Activated B cell treated with CpG ODN at 0.5 μM for 24 hours (primary cell): ENCODE results near the gene ZNF536. TPM values are rescaled to one million over a fixed set of nuclear protein-coding genes. Genes with fewer than 3 reads are reported as not detected.

ENCODE experiments used
- ATAC-seq: fragments of 200-7000 bp; cut with Tn5 transposase; one replicate; pipeline ENCODE4 v1.10.0; 2021; ENCODE audit warnings: low read depth, mild to moderate bottlenecking, moderate library complexity
- CTCF ChIA-PET: fragments of 350-600 bp; sonication (Branson Sonifier 250); formaldehyde crosslinking; loops from one replicate; lab custom pipeline; 2021; ENCODE audit warnings: antibody characterized with exemption; lab: Charles Lee
- POLR2A ChIA-PET: fragments of 350-600 bp; sonication (Branson Sonifier 250); formaldehyde crosslinking; loops from one replicate; lab custom pipeline; 2021; ENCODE audit warnings: antibody characterized with exemption; lab: Charles Lee
- DNase-seq: peaks from one replicate; pipeline ENCODE4 v3.0.0; 2022
- H3K27ac Mint-ChIP-seq: one replicate; pipeline ENCODE4 v1.8.0; 2020; ENCODE audit warnings: mixed read lengths
- H3K27me3 Mint-ChIP-seq: one replicate; pipeline ENCODE4 v1.8.0; 2021; ENCODE audit warnings: mixed read lengths
- H3K36me3 Mint-ChIP-seq: one replicate; pipeline ENCODE4 v1.8.0; 2021; ENCODE audit warnings: low read depth, mixed read lengths
- H3K4me1 Mint-ChIP-seq: one replicate; pipeline ENCODE4 v1.8.0; 2021; ENCODE audit warnings: mixed read lengths
- H3K4me3 Mint-ChIP-seq: one replicate; pipeline ENCODE4 v1.8.0; 2020; ENCODE audit warnings: mild to moderate bottlenecking, mixed read lengths
- H3K9me3 Mint-ChIP-seq: one replicate; pipeline ENCODE4 v1.8.0; 2020; ENCODE audit warnings: mixed read lengths
- intact Hi-C: fragments of 100-400 bp; cut with micrococcal nuclease; formaldehyde crosslinking; loops from one replicate; pipeline ENCODE4 v1.15.1; 2024
- total RNA-seq: library from RNA; stranded (reverse); gene quantifications from 2 replicates; pipeline ENCODE4 v1.2.3, GENCODE V29; 2022
- TF ChIP-seq, protein P1 (sequence below): fragments of 200-600 bp; IDR thresholded peaks from one replicate; pipeline ENCODE4 v1.8.0; 2022; ENCODE audit warnings: antibody characterized with exemption, mild to moderate bottlenecking

Gene ZNF536
- total RNA-seq, 1 donor from 2014 or later, result not detected

DNA sequence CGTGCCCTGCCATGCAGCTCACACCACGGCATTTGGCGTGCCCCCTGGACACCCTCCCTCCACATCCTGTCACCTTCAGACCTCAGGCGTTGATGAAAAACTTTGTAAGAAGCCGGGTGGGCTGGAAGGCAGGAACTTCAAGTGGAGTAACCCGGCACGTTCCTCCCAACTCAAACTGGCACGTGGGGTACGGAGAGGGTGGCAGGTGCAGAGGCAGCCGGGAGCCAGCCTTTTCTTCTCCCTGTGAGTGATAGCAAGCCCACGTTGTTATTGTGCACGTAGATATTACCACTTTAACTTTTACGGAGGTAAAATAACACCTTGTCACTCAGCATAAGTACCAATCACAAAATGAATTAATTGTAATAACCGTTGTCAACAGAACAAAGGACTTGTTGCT, 198.0 kb downstream of the ZNF536 start:
- POLR2A ChIA-PET, result no interaction called here
- no peaks in the 10 kb centered on the region for H3K36me3 Mint-ChIP-seq
- DNase-seq (no peak), ATAC-seq (no peak)
- H3K27me3 Mint-ChIP-seq, result no peaks in the 10 kb centered on the region
- TF ChIP-seq, protein P1, sequence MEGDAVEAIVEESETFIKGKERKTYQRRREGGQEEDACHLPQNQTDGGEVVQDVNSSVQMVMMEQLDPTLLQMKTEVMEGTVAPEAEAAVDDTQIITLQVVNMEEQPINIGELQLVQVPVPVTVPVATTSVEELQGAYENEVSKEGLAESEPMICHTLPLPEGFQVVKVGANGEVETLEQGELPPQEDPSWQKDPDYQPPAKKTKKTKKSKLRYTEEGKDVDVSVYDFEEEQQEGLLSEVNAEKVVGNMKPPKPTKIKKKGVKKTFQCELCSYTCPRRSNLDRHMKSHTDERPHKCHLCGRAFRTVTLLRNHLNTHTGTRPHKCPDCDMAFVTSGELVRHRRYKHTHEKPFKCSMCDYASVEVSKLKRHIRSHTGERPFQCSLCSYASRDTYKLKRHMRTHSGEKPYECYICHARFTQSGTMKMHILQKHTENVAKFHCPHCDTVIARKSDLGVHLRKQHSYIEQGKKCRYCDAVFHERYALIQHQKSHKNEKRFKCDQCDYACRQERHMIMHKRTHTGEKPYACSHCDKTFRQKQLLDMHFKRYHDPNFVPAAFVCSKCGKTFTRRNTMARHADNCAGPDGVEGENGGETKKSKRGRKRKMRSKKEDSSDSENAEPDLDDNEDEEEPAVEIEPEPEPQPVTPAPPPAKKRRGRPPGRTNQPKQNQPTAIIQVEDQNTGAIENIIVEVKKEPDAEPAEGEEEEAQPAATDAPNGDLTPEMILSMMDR, result no peak
- H3K27ac Mint-ChIP-seq, result no peak overlapping the region
- intact Hi-C loops, result no loop called here
- H3K9me3 Mint-ChIP-seq, result no peaks in the 10 kb centered on the region
- H3K4me1 Mint-ChIP-seq, result no peaks in the 10 kb centered on the region
- H3K4me3 Mint-ChIP-seq, result no peak overlapping the region
- CTCF ChIA-PET, result no interaction called here

DNA sequence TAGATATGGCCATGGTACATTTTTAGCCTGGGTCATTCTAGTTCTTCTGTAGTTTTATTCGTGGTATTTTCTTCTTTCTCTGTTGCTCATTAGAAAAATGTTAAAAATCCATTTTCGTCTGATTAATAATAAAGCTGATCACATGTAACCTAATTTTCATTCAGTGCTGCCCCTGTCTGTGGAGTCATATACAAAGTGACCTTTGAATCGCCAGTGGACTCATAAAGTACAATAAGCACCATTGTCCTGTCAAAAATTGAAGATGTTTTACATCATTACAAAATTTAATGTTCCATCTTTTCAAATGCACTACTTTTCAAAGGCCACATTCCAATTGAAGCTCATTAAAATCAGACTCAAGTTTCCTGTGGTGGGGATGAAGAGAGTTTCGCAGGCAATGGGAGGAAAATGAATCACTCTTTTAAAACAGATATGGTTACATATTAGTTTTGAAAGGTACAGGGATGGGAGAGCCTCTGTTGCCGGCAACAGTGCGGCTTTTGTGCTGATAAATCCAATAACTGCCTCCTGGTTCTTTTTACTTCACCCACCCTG, 205.4 kb downstream of the ZNF536 start:
- Mint-ChIP-seq H3K27ac (no peak overlapping the region), H3K36me3 (no peaks in the 10 kb centered on the region), H3K27me3 (no peaks in the 10 kb centered on the region), H3K9me3 (no peaks in the 10 kb centered on the region), H3K4me3 (no peak overlapping the region), H3K4me1 (no peaks in the 10 kb centered on the region)
- ATAC-seq, result no peak
- ChIA-PET CTCF (no interaction called here), POLR2A (no interaction called here)
- intact Hi-C loops, result no loop called here
- TF ChIP-seq, protein P1, result no peak
- no peak for DNase-seq

DNA sequence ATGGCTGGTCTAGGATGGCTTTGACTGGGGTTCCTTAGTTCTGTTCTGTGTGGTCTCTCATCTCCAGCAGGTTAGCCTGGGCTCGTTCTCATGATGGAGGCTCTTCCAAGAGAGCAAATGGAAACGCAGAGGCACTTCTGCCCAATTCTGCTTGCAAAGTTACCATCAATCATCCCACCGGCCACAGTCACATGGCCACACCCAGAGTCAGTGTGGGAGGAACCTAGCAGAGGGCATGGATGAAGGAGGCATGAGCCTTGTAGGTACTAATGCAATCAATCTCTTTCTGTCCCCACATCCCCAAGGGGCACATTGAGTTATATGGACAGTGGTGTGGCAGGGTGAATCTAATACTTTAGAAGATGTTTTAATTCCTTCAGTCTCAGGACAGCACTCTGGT, 207.2 kb downstream of the ZNF536 start:
- Mint-ChIP-seq H3K27ac (no peak overlapping the region), H3K27me3 (no peaks in the 10 kb centered on the region), H3K4me1 (no peaks in the 10 kb centered on the region), H3K4me3 (no peak overlapping the region), H3K36me3 (no peaks in the 10 kb centered on the region), H3K9me3 (no peaks in the 10 kb centered on the region)
- ChIA-PET CTCF (no interaction called here), POLR2A (no interaction called here)
- TF ChIP-seq, protein P1, result no peak
- DNase-seq (no peak), ATAC-seq (no peak)
- intact Hi-C loops, result no loop called here

DNA sequence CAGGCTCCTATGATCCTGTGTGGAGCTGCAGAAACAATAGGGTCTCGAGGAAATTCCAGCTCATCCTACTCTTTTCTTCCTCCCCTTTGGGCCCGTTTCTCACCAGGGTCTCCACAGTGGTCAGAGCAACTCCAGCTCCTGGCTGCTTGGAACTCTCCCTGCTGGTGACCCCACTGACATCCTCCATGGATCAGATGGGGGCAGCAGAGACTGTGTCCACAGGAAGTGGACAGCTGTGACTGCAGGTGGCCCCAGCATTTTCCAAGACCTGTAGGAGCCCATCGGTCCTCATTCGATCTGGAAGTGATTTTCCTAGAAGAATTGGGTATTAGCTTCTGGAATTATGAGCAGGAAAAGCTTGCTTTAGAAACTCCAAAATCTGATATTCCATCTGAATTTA, 208.5 kb downstream of the ZNF536 start:
- Mint-ChIP-seq H3K9me3 (no peaks in the 10 kb centered on the region), H3K27ac (no peak overlapping the region), H3K4me1 (no peaks in the 10 kb centered on the region), H3K36me3 (no peaks in the 10 kb centered on the region), H3K27me3 (no peaks in the 10 kb centered on the region), H3K4me3 (no peak overlapping the region)
- DNase-seq (no peak), ATAC-seq (no peak)
- TF ChIP-seq, protein P1, result no peak
- POLR2A ChIA-PET, result no interaction called here
- CTCF ChIA-PET, result no interaction called here
- intact Hi-C loops, result no loop called here

DNA sequence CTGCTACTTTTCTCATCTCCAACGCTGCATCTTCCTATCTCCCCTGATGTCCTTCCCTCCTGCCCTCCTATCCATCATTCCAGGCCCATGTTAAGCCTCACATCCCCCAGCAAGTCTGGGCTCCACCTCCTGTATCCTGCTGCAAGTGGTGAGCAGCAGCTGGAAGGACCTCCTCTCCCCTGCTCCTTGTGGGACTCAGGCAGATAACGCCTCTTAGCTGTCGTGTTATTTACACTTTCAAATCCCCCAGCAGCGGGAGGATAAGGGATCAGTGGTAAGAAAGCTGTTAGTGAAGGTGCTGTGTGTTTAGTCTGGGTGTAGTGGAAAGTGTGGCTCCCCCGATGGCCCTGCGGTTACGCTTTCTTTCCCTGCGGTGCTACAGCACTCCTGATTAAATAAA, 211.9 kb downstream of the ZNF536 start:
- no peak overlapping the region for H3K4me3 Mint-ChIP-seq
- POLR2A ChIA-PET, result no interaction called here
- no peak overlapping the region for H3K27ac Mint-ChIP-seq
- no peaks in the 10 kb centered on the region for H3K27me3 Mint-ChIP-seq
- H3K4me1 Mint-ChIP-seq, result no peaks in the 10 kb centered on the region
- no peak for ATAC-seq
- intact Hi-C loops, result no loop called here
- no peaks in the 10 kb centered on the region for H3K9me3 Mint-ChIP-seq
- no peaks in the 10 kb centered on the region for H3K36me3 Mint-ChIP-seq
- TF ChIP-seq, protein P1, result no peak
- no peak for DNase-seq
- CTCF ChIA-PET, result no interaction called here
